Measurements from ENCODE around the gene TMEM184A.

The TMEM184A gene

GRCh38 chr7:1555813-1556543 is at the start of gene TMEM184A:
Gene TMEM184A (minus strand): TSS chr7:1556205. CDS start chr7:1555484, 721 bp downstream.
- DNase-seq (ENCODE audit: low read depth): no peak

- no peak for DNase-seq (ENCODE audit: low read depth)
Observed at GRCh38 chr7:1604383-1604782, 48.4 kb upstream of the TMEM184A start.

DNA sequence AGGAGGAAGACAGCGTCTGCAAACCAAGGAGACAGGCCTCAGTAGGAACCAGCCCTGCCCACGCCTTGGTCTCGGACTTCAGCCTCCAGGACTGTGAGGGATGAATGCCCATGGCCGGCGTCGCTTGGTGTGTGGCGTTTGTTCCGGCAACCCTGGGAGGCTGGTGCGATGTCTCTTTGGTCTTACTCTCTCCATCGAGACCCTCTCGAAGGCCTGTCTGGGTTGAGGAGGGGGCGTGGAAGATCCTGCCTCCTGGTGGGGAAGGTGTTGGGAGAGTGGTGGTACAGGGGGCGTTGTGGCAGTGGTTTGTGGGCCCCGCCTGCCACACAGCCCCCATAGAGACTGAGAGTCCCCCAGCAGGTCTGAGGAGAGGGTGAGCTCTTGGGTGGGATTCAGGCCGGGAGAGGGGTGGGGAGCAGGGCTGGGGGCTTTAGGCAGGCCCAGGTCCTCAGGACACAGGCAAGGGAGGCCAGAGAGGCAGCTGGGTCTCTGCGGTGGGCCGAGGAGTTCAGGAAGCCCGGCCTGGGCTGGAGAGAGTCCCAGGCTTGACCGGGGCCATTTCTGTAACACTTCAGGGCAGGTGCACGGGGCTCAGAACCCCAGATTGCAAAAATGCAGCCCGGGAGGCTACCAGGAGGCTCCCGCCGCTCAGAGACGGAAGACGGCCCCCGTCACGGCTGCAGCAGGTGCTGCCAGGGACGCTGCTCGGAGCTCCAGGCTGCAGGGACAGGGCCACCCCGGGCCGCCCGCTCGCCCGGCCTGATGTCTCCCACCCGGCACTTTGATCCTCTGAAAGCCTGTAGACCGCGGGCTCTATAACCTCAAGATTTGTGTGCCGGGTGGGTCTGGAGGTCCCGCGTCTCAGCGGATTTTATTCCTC is 47.6 kb upstream of the TMEM184A start:
- no peak for DNase-seq (ENCODE audit: low read depth)

- no peak for DNase-seq (ENCODE audit: low read depth)
Observed at GRCh38 chr7:1602386-1602785, 46.4 kb upstream of the TMEM184A start.

GRCh38 chr7:1601956-1602355 is 46.0 kb upstream of the TMEM184A start:
- DNase-seq (ENCODE audit: low read depth): no peak

GRCh38 chr7:1599640-1600395 is 43.8 kb upstream of the TMEM184A start:
- DNase-seq (ENCODE audit: low read depth): no peak

DNA sequence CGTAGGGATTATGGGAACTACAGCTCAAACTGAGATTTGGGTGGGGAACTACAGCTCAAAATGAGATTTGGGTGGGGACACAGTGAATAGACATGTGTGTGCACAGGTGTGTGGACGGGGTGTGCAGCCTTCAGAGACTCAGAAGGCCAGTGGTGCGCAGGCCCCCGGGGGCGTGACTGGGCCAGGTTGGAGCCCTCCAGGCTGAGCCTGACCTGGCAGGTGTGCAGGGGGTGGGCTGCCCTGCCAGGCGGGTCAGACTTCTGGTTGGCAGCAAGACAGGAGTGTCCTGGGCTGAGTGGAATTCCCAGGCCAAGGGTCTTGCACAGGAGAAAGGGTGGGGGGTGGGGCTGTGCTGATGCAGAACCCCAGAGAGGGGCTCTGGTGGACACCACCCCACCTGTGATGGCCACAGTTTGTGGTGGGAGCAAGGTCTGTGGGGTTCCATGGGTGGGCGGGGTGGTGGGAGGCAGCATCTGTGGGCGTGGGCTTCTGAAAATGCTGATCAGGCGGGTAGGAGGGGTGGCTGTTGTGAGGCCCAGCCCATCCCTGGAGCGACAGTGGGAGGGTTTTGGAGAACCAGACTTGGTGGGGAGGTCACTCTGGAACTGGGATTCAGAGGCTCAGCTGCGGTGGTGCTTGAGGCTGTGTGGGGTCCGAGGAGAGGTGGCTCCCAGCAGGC is 43.1 kb upstream of the TMEM184A start:
- no peak for DNase-seq (ENCODE audit: low read depth)

DNA sequence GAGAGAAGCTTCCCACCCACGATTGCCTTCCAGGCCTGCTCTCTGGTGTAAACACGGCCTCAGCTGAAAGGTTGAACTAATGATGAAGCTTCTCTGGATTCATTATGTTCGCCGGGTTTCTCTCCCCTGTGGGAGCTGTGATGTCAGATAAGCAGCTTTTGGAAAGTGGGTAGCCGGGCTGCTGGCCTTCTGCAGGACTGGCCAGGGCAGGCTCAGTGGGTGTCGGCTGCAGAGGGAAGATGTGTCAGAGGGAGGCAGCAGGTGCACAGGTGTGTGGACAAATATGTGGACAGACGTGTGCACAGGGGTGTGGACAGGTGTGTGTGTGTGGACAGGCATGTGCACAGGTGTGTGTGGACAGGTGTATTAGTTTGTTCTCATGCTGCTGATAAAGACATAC is 42.3 kb upstream of the TMEM184A start:
- no peak for DNase-seq (ENCODE audit: low read depth)

DNA sequence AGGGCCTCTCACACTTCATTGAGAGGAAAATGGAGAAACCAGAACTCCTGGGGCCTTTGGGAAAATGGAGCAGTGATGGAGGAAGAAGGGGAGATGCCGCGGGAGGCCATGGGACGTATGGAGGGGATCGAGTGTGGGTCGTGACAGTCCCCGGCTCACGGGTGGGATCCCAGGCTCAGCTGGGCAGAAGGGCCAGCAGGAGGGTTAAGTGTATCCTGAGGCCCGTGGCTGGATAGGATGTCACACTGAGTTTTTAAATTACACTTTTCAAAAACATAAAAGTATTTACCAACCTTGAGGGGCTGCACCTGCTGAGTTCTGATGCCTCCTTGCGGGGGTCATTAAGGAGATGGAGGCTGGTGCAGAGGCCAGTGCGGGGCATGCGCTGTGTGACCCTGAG is 41.8 kb upstream of the TMEM184A start:
- DNase-seq (ENCODE audit: low read depth): no peak

GRCh38 chr7:1597066-1597760 is 41.2 kb upstream of the TMEM184A start:
- DNase-seq (ENCODE audit: low read depth): no peak

DNA sequence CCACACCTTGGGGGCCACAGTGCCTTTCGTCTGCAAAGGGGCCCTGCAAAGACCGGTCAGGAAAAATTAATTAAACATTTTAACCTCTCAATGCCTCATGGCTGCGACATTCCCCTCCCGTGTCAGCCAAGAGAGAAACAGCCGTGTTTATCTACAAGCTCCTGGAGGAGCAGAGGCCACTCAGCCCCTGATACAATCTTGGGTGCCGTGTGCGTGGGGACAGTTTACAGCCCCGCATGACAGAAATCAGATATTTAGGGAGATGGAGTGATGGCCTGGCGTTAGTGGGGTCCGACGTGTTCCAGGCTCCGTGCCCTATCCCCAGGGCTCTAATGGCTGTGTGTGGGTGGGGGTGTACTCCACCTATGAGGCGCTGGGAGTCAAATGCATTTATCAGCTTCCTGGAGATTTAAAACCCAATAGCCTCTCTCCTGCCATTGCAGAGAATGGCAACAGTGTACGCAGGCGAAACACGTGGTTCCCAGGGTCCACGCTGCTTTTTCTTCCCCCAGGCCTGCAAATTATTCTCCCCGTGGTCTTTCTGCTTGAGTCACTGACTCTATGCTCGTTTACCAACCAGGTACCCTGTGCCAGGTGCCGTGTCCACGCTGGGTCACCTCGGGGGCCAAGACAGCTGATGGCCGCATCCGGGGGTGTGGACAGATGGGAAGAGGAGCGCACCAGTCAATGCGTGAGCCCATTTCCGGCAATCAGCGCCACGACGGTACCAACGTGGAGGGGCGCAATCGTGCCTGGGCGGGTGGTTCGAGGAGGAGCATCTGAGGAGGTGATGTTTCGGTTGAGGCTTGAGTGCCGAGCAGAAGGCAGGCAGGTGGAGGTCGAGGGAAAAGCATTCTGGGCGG is 40.4 kb upstream of the TMEM184A start:
- DNase-seq (ENCODE audit: low read depth): no peak

DNA sequence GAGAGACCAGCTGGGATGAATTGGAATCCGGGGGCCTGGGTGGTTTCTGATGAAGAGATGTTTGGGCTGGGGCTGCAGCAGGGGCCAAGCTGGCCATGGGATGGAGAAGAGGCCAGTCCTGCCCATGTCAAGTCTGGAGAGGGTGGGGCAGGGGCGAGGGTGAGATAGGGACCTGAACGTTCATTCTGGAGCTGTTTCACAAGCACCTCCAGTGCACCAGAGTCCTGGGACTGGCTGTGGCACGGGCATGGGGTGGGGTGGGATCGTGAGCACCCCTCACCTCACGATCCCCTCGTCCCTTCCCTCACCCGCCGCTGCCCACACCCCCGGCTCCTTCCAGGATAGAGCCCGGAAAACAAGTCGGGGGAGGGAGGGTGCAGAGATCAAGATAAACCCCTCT is 39.6 kb upstream of the TMEM184A start:
- no peak for DNase-seq (ENCODE audit: low read depth)

DNA sequence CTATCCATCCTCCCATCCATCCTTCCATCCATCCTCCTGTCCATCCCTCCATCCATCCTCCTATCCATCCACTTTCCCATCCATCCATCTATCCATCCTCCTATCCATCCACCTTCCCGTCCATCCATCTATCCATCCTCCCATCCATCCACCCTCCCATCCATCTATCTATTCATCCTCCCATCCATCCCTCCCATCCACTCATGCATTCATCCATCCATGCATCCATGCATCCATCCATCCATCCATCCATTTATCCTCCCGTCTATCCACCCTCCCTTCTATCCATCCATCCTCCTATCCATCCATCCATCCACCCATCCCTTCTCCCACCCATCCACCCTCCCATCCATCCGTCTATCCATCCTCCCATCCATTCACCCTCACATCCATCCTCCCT is 39.0 kb upstream of the TMEM184A start:
- DNase-seq (ENCODE audit: low read depth): no peak

GRCh38 chr7:1593904-1594421 is 38.0 kb upstream of the TMEM184A start:
- DNase-seq (ENCODE audit: low read depth): no peak

GRCh38 chr7:1593091-1593866 is 37.3 kb upstream of the TMEM184A start:
- no peak for DNase-seq (ENCODE audit: low read depth)

- no peak for DNase-seq (ENCODE audit: low read depth)
Observed at GRCh38 chr7:1592299-1592871, 36.4 kb upstream of the TMEM184A start.

- no peak for DNase-seq (ENCODE audit: low read depth)
Observed at GRCh38 chr7:1591876-1592275, 35.9 kb upstream of the TMEM184A start.

GRCh38 chr7:1591396-1591795 is 35.4 kb upstream of the TMEM184A start:
- no peak for DNase-seq (ENCODE audit: low read depth)

- DNase-seq (ENCODE audit: low read depth): no peak
Observed at GRCh38 chr7:1590887-1591286, 34.9 kb upstream of the TMEM184A start.
